Activated T-cell treated with anti-CD3 and anti-CD28 coated beads for 1 hour (primary cell): ENCODE results near the gene HELZ2.
"Not testable (repeated sequence)": the region's sequence is repeated elsewhere in the genome, so short reads cannot be mapped to it uniquely, and the experiment has no call there.

ENCODE experiments used
- DNase-seq: peaks from one replicate; pipeline ENCODE4 v3.0.0-alpha.2; 2020; ENCODE audit warnings: low read depth

Gene HELZ2

GRCh38 chr20:63564036-63564810, 9.8 kb downstream of the HELZ2 start:
- DNase-seq, result no peak

GRCh38 chr20:63563225-63563935, 10.7 kb downstream of the HELZ2 start:
- DNase-seq, result no peak

- no peak for DNase-seq
These were observed 11.4 kb downstream of the HELZ2 start for GRCh38 chr20:63562461-63563224.

- no peak for DNase-seq
These were observed 12.2 kb downstream of the HELZ2 start for GRCh38 chr20:63561624-63562396.

GRCh38 chr20:63560856-63561609, 13.0 kb downstream of the HELZ2 start:
- no peak for DNase-seq

- no peak for DNase-seq
These were observed 13.7 kb downstream of the HELZ2 start for GRCh38 chr20:63560333-63560805.

GRCh38 chr20:63559485-63560332, 14.3 kb downstream of the HELZ2 start:
- not testable (repeated sequence) for DNase-seq

GRCh38 chr20:63558804-63559484, 15.1 kb downstream of the HELZ2 start:
- DNase-seq, result no peak

- no peak for DNase-seq
These were observed 16.6 kb downstream of the HELZ2 start for GRCh38 chr20:63557481-63557891.

GRCh38 chr20:63556873-63557478, 17.1 kb downstream of the HELZ2 start:
- DNase-seq, result no peak

GRCh38 chr20:63555661-63556381, 18.2 kb downstream of the HELZ2 start:
- no peak for DNase-seq

- DNase-seq, result no peak
These were observed 19.4 kb downstream of the HELZ2 start for GRCh38 chr20:63554361-63555278.

- DNase-seq, result no peak
These were observed 20.1 kb downstream of the HELZ2 start, which contains the start of gene FNDC11 for GRCh38 chr20:63553933-63554290. FNDC11 (plus strand) TSS chr20:63554159; CDS start chr20:63555664, 1,505 bp downstream.

- peak; percentile 84 for DNase-seq
These were observed 20.6 kb downstream of the HELZ2 start for GRCh38 chr20:63553251-63553932.

GRCh38 chr20:63552481-63553249, 21.4 kb downstream of the HELZ2 start:
- DNase-seq, result no peak

GRCh38 chr20:63551068-63551467, 23.0 kb downstream of the HELZ2 start:
- no peak for DNase-seq
